Inflammatory macrophage treated with lipopolysaccharide for 4 hours (primary cell): ENCODE measurements around the gene PCBP3.
"Not testable (repeated sequence)": the region's sequence is repeated elsewhere in the genome, so short reads cannot be mapped to it uniquely, and the experiment has no call there.

Experiments used
- DNase-seq: peaks from one replicate; pipeline ENCODE4 v3.0.0-alpha.2; 2020

Gene PCBP3

DNA sequence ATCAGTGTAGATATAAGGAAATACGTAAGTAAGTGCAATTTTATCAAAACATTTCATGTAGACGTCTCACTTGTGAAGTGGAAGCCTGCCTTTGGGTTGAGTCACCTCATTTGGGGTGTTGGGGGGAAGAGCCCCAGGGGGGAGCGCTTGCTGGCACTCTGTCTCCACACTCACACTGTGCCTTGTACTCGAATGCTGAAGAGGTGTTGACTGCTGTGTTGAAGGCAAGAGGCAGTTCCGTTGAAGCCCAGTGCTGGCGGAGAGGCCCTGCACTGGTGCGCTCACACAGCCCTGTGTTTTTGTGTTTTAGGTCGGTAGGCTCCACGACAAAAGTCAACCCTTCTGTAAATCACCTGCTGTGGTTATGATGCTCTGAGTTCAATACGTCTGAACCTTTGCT is 206.1 kb downstream of the PCBP3 start:
- DNase-seq, result no peak

- no peak for DNase-seq
These were observed 206.7 kb downstream of the PCBP3 start for GRCh38 chr21:45850181-45850580.

- DNase-seq, result not testable (repeated sequence)
These were observed 208.9 kb downstream of the PCBP3 start for GRCh38 chr21:45852386-45852785.

GRCh38 chr21:45852886-45853400 is 209.4 kb downstream of the PCBP3 start:
- no peak for DNase-seq

- no peak for DNase-seq
These were observed 210.3 kb downstream of the PCBP3 start for GRCh38 chr21:45853703-45854342.

GRCh38 chr21:45854690-45855247 is 211.2 kb downstream of the PCBP3 start:
- DNase-seq, result no peak

GRCh38 chr21:45855248-45855811 is 211.8 kb downstream of the PCBP3 start:
- no peak for DNase-seq

DNA sequence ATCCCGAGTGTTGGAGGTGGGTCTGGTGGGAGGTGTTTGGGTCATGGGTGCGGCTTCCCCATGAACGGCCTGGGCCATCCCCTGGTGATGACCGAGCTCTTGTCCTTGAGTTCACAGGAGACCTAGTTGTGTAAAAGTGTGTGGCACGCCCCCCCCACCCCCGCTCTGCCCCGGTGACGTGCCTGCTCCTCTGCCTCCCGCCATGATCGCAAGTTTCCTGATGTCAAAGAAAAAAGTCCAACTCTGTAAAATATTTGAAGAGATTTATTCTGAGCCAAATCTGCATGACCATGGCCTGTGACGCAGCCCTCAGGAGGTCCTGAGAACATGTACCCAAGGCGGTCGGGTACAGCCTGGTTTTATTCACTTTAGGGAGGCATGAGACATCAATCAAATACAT is 212.9 kb downstream of the PCBP3 start:
- DNase-seq, result no peak

GRCh38 chr21:45856906-45857305 is 213.4 kb downstream of the PCBP3 start:
- DNase-seq, result no peak

DNA sequence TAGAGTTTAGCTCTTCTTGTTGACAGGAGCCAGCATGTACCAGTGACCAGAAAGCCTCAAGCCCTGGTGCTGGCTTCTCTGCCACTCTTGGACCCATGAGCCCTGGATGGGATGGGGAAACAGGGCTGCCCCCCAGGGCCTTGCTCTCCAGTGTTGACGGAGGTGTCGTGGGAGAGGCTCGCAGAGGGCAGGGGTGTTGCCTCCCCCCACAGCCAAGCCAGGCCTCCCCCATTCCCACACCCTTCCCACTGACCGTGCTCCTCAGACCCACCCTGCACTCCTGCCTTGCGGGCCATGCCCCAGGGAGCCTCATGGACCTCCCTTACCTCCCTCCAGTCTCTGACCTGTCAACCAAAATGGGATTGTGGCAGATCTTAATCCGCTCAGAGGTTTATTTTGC is 214.2 kb downstream of the PCBP3 start:
- no peak for DNase-seq

- DNase-seq, result no peak
These were observed 214.7 kb downstream of the PCBP3 start for GRCh38 chr21:45858180-45858579.

GRCh38 chr21:45859041-45859761 is 215.7 kb downstream of the PCBP3 start:
- no peak for DNase-seq

GRCh38 chr21:45859762-45860357 is 216.3 kb downstream of the PCBP3 start:
- no peak for DNase-seq

GRCh38 chr21:45860493-45861155 is 217.1 kb downstream of the PCBP3 start:
- DNase-seq, result no peak

GRCh38 chr21:45861156-45861870 is 217.8 kb downstream of the PCBP3 start:
- DNase-seq, result no peak

DNA sequence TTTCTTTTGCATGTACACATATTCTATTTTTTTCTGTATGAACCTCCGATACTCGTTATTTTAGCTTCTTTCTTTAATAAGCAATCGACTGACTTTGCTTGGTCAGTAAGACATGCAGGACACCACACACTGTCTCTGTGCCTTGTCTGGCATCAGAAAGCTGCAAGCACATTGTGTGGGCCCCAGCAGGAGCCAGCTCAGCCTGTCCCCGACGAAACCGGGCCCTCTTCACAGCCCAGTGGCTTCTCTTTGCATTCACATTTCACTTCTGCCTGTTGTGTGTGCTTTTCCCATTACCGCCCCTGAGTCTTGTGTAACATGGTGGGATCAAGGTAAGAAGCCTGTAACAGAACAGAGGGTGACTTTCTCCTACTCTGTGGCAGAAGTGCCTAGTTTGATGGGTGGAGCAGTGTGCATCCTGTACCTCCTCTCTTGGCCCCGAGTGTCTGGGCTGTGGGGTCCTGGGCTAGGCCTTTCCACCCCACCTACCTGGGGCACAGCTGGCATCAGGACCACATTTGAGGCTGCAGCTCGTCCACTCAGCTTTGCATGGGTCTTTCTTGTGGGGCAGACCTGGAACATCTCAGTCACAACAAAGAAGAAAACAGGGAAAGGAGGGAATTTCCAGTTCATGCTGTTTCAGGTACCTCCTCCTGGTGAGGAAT is 219.2 kb downstream of the PCBP3 start:
- no peak for DNase-seq

GRCh38 chr21:45863267-45863666 is 219.7 kb downstream of the PCBP3 start:
- DNase-seq, result no peak

- DNase-seq, result no peak
These were observed 220.2 kb downstream of the PCBP3 start for GRCh38 chr21:45863751-45864150.

DNA sequence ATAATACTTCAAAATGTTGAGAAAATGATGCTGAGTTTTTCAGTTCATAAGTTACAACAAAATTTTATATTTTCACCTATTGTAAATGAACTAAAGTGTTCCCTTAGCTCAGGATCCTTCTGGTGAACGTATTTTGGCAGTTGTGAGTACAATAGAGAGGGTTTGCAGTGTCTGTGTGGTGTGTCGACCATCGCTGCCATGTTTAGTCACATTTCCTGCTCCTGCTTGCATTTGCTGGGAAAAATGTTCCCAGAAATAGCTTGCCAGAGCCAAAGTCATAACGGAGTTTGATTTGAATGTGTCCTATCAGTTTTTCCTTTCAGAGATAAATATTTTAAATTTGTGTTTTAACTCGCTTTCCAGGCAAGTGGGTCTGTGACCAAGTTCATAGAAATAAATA is 220.9 kb downstream of the PCBP3 start:
- DNase-seq, result no peak

DNA sequence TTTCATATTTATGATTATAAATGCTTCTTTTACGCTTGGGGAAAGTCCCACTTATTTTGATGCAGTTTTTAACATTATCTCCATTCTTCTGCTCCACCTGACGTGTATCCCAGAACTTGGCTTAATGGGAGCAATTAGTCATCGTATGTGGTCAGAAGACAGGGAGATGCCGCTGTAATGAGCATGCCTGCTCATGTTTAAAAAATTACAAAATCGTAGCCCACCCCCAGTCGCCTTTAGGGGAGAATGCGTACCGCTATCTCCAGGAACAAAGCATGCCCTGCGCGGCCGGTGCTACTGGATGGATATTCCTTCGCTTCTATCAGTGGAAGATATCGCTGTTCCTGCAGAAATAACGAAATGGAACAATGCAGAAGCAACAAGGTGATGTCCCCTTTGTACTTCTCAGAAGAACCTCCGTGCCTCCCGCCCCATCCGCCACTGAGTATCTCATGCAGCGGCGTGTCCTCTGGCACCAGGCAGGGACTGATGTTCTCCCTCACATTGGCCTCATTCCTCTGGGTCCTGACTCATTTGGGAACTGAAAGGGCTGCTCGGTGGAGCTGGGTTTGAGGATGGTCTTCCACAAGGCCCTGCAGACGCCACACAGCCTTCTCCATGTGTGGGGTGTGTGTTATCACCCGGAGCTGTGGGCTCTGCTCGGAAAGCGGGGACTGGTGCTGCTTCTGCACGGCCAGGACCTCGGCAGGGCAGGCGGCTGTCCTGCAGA is 221.7 kb downstream of the PCBP3 start:
- DNase-seq, result no peak

GRCh38 chr21:45866551-45866950 is 223.0 kb downstream of the PCBP3 start:
- no peak for DNase-seq
